K562 (cell line): ENCODE data around the gene ACRBP. TPM values are rescaled to one million over a fixed set of nuclear protein-coding genes. Genes with fewer than 3 reads are reported as not detected.

Source experiments
- FIP1L1 ChIP-seq: fragments of 200-400 bp; formaldehyde crosslinking; IDR thresholded peaks from 2 replicates; pipeline ENCODE4 v1.6.1; 2018; ENCODE audit warnings: mild to moderate bottlenecking, low read depth, low read length; ENCODE audit not compliant: poor library complexity, severe bottlenecking
- HNRNPLL ChIP-seq: fragments of 200-400 bp; formaldehyde crosslinking; IDR thresholded peaks from 2 replicates; pipeline ENCODE4 v1.6.1; 2017; ENCODE audit warnings: low read length, low read depth, mild to moderate bottlenecking; ENCODE audit not compliant: poor library complexity, severe bottlenecking
- KDM1A ChIP-seq, 2 experiments: fragments of 450-650 bp; IDR thresholded peaks; 2 replicates each; pipeline ENCODE4 v1.6.1; 2016; ENCODE audit warnings: mild to moderate bottlenecking in 2 of 2
- NFRKB ChIP-seq: fragments of 450-650 bp; IDR thresholded peaks from 2 replicates; pipeline ENCODE4 v1.6.1; 2016; ENCODE audit warnings: low read depth
- SAFB ChIP-seq: fragments of 200-400 bp; formaldehyde crosslinking; IDR thresholded peaks from 2 replicates; pipeline ENCODE4 v1.6.1; 2017; ENCODE audit warnings: low read depth, low read length, borderline replicate concordance
- polyA plus RNA-seq, 8 experiments: library from polyadenylated mRNA; depleted of rRNA in 4 of 8; stranded (reverse) in 5 of 8; unstranded in 3 of 8; fragments of >200 nt; fragmentation: Nextera tagmentation in 2 of 8; fragmentation: Illumina TruSeq in 1 of 8; extraction: Ambion mirVana in 2 of 8; extraction: Trizol in 1 of 8; gene quantifications; 2 replicates each; pipeline versions ENCODE4 v1.2.1 to v1.2.3, GENCODE V29; 2011 to 2014; ENCODE audit warnings: inconsistent platforms in 1 of 8, missing spikeins in 1 of 8
- total RNA-seq, 7 experiments: library from RNA; depleted of rRNA in 6 of 7; stranded (reverse); fragments of >200 nt in 6 of 7; fragmentation: Illumina TruSeq in 2 of 7; extraction: Trizol in 2 of 7; gene quantifications; 2 replicates each; pipeline versions ENCODE4 v1.2.1 to v1.2.3, GENCODE V29; 2011 to 2021; ENCODE audit warnings: low replicate concordance in 1 of 7
- TF ChIP-seq, protein P1 (sequence below): fragments of 250-450 bp; sonication (Bioruptor Pico); IDR thresholded peaks from 2 replicates; pipeline ENCODE4 v1.5.0; 2021
- TF ChIP-seq, protein P2 (sequence below): sonication (generic); formaldehyde crosslinking; IDR thresholded peaks from 2 replicates; pipeline ENCODE4 v1.8.0; 2022; ENCODE audit warnings: missing genetic modification reagents, mild to moderate bottlenecking, borderline replicate concordance
- TF ChIP-seq, protein P3 (sequence below): fragments of 450-650 bp; formaldehyde crosslinking; IDR thresholded peaks from 2 replicates; pipeline ENCODE4 v1.4.0; 2020; ENCODE audit warnings: mild to moderate bottlenecking, mixed read lengths
- TF ChIP-seq, protein P4 (sequence below), 2 experiments: fragments of 450-650 bp in 1 of 2; IDR thresholded peaks; 2 replicates each; pipeline ENCODE4 v1.6.1; 2011 to 2017; ENCODE audit warnings: low read depth in 2 of 2, antibody characterized with exemption in 1 of 2, borderline replicate concordance in 1 of 2, low read length in 1 of 2, mild to moderate bottlenecking in 1 of 2, mixed read lengths in 1 of 2; ENCODE audit not compliant: control insufficient read depth in 1 of 2
- TF ChIP-seq, protein P5 (sequence below): sonication (generic); formaldehyde crosslinking; IDR thresholded peaks from 2 replicates; pipeline ENCODE4 v1.8.0; 2022; ENCODE audit warnings: mild to moderate bottlenecking, missing genetic modification reagents
- TF ChIP-seq, protein P6 (sequence below): sonication (generic); IDR thresholded peaks from 2 replicates; pipeline ENCODE4 v1.6.1; 2016

Gene ACRBP
- total and polyA plus RNA-seq, 9 of the 15 experiments (the other 6 are each of a cell fraction or from before 2014, with no cell fraction given) = 3.1 to 31.8 (median 8.4) TPM

DNA sequence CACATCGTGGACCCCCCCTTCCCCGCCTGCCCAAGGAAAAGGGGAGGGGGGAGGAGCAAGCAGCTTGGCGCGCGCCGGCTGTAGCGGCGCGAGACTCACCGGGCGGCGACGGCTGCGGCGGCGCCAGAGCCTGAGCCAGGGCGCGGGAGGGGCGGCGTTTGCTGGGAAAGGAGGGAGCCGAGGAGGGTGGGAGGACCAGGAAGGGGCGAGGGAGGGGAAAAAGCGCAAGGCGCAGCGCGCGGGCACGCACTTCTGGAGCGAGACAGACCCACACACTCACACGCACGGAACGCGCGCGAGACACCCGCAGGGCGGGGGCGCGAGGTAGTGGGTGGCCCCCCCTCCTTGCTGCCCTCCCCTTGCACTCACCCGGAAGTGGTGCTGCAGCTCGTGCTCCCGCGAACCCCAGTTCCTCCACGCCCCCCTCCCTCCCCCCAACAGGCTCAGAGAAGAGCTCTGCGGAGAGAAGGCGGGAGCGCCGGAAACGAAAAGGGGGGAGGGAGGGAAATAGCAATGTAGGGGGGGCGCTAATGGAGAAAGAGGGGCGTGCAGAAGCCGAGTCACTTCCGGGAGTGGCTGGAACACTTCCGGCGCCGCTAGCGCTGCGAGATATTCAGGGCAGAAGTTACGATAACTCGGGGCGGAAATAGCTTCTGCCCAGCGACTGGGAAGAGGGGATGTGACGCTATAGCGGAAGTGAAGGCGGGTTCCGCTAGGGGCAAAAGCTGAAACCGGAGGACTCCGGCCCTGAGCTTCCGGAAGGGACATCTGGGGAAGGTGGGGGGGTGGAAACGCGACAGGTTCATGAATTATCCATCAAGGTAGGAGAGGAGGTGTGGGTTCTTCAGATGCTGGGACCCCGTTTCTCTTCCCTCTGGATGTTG lies 42.0 kb upstream of the ACRBP start, which contains the start of gene ZNF384 (continued):
- TF ChIP-seq, protein P1, sequence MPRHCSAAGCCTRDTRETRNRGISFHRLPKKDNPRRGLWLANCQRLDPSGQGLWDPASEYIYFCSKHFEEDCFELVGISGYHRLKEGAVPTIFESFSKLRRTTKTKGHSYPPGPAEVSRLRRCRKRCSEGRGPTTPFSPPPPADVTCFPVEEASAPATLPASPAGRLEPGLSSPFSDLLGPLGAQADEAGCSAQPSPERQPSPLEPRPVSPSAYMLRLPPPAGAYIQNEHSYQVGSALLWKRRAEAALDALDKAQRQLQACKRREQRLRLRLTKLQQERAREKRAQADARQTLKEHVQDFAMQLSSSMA (CRISPR knock-in tag) = peak; percentile 95
- TF ChIP-seq, protein P2, sequence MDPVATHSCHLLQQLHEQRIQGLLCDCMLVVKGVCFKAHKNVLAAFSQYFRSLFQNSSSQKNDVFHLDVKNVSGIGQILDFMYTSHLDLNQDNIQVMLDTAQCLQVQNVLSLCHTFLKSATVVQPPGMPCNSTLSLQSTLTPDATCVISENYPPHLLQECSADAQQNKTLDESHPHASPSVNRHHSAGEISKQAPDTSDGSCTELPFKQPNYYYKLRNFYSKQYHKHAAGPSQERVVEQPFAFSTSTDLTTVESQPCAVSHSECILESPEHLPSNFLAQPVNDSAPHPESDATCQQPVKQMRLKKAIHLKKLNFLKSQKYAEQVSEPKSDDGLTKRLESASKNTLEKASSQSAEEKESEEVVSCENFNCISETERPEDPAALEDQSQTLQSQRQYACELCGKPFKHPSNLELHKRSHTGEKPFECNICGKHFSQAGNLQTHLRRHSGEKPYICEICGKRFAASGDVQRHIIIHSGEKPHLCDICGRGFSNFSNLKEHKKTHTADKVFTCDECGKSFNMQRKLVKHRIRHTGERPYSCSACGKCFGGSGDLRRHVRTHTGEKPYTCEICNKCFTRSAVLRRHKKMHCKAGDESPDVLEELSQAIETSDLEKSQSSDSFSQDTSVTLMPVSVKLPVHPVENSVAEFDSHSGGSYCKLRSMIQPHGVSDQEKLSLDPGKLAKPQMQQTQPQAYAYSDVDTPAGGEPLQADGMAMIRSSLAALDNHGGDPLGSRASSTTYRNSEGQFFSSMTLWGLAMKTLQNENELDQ (CRISPR knock-in tag) = no peak
- TF ChIP-seq FIP1L1 (peak; percentile 50), KDM1A (IDR thresholded peaks at IDR 0.05) (peak in 1 of 2 experiments; percentile 19; a peak in 1 of 4 replicates), SAFB (peak; percentile 95), HNRNPLL (peak; percentile 98), NFRKB (no peak; the same call in 1 of the 2 replicates)
- TF ChIP-seq, protein P3, sequence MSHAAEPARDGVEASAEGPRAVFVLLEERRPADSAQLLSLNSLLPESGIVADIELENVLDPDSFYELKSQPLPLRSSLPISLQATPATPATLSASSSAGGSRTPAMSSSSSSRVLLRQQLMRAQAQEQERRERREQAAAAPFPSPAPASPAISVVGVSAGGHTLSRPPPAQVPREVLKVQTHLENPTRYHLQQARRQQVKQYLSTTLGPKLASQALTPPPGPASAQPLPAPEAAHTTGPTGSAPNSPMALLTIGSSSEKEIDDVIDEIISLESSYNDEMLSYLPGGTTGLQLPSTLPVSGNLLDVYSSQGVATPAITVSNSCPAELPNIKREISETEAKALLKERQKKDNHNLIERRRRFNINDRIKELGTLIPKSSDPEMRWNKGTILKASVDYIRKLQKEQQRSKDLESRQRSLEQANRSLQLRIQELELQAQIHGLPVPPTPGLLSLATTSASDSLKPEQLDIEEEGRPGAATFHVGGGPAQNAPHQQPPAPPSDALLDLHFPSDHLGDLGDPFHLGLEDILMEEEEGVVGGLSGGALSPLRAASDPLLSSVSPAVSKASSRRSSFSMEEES (CRISPR knock-in tag) = no peak
- TF ChIP-seq, protein P4, sequence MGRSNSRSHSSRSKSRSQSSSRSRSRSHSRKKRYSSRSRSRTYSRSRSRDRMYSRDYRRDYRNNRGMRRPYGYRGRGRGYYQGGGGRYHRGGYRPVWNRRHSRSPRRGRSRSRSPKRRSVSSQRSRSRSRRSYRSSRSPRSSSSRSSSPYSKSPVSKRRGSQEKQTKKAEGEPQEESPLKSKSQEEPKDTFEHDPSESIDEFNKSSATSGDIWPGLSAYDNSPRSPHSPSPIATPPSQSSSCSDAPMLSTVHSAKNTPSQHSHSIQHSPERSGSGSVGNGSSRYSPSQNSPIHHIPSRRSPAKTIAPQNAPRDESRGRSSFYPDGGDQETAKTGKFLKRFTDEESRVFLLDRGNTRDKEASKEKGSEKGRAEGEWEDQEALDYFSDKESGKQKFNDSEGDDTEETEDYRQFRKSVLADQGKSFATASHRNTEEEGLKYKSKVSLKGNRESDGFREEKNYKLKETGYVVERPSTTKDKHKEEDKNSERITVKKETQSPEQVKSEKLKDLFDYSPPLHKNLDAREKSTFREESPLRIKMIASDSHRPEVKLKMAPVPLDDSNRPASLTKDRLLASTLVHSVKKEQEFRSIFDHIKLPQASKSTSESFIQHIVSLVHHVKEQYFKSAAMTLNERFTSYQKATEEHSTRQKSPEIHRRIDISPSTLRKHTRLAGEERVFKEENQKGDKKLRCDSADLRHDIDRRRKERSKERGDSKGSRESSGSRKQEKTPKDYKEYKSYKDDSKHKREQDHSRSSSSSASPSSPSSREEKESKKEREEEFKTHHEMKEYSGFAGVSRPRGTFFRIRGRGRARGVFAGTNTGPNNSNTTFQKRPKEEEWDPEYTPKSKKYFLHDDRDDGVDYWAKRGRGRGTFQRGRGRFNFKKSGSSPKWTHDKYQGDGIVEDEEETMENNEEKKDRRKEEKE (IDR thresholded peaks at IDR 0.05; ENCODE audit: borderline replicate concordance in 1 of 2, control insufficient read depth in 1 of 2, low read depth in 2 of 2, low read length in 1 of 2) = peak in 1 of 2 experiments; percentile 83; a peak in 1 of 4 replicates
- TF ChIP-seq, protein P5, sequence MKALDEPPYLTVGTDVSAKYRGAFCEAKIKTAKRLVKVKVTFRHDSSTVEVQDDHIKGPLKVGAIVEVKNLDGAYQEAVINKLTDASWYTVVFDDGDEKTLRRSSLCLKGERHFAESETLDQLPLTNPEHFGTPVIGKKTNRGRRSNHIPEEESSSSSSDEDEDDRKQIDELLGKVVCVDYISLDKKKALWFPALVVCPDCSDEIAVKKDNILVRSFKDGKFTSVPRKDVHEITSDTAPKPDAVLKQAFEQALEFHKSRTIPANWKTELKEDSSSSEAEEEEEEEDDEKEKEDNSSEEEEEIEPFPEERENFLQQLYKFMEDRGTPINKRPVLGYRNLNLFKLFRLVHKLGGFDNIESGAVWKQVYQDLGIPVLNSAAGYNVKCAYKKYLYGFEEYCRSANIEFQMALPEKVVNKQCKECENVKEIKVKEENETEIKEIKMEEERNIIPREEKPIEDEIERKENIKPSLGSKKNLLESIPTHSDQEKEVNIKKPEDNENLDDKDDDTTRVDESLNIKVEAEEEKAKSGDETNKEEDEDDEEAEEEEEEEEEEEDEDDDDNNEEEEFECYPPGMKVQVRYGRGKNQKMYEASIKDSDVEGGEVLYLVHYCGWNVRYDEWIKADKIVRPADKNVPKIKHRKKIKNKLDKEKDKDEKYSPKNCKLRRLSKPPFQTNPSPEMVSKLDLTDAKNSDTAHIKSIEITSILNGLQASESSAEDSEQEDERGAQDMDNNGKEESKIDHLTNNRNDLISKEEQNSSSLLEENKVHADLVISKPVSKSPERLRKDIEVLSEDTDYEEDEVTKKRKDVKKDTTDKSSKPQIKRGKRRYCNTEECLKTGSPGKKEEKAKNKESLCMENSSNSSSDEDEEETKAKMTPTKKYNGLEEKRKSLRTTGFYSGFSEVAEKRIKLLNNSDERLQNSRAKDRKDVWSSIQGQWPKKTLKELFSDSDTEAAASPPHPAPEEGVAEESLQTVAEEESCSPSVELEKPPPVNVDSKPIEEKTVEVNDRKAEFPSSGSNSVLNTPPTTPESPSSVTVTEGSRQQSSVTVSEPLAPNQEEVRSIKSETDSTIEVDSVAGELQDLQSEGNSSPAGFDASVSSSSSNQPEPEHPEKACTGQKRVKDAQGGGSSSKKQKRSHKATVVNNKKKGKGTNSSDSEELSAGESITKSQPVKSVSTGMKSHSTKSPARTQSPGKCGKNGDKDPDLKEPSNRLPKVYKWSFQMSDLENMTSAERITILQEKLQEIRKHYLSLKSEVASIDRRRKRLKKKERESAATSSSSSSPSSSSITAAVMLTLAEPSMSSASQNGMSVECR (CRISPR knock-in tag) = peak; percentile 83; the same call in 1 of the 2 replicates
- TF ChIP-seq, protein P6, sequence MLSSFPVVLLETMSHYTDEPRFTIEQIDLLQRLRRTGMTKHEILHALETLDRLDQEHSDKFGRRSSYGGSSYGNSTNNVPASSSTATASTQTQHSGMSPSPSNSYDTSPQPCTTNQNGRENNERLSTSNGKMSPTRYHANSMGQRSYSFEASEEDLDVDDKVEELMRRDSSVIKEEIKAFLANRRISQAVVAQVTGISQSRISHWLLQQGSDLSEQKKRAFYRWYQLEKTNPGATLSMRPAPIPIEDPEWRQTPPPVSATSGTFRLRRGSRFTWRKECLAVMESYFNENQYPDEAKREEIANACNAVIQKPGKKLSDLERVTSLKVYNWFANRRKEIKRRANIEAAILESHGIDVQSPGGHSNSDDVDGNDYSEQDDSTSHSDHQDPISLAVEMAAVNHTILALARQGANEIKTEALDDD = no peak
